Measurements from ENCODE around the gene TBL2.

- TF ChIP-seq CTCF (tag by site-specific recombination; IDR thresholded peaks at IDR 0.05) (no peak), GLIS2 (tag by site-specific recombination; IDR thresholded peaks at IDR 0.05) (no peak), ZNF514 (tag by site-specific recombination; IDR thresholded peaks at IDR 0.05) (no peak), TCF7L2 (IDR thresholded peaks at IDR 0.05; ENCODE audit: borderline replicate concordance, low read depth, low read length) (no peak), ELK4 (IDR thresholded peaks at IDR 0.05; ENCODE audit: borderline replicate concordance, low read depth, low read length) (no peak), HOXC10 (CRISPR knock-in tag; IDR thresholded peaks at IDR 0.05) (no peak)
Observed at GRCh38 chr7:73599916-73600315, 21.5 kb upstream of the TBL2 start.
